GM18517 (cell line): ENCODE results near the gene RUNX1.

Experiments used
- ATAC-seq: cut with Tn5 transposase; IDR thresholded peaks from one replicate; pipeline ENCODE4 v1.9.1; 2021; ENCODE audit warnings: mild to moderate bottlenecking, moderate library complexity; ENCODE audit not compliant: unreplicated experiment

RUNX1 gene

GRCh38 chr21:34766862-34767261 is 282.2 kb downstream of the RUNX1 start:
- no peak for ATAC-seq

- no peak for ATAC-seq
Measured at GRCh38 chr21:34765619-34766018, 283.5 kb downstream of the RUNX1 start.

- no peak for ATAC-seq
Measured at GRCh38 chr21:34764715-34765284, 284.3 kb downstream of the RUNX1 start.

DNA sequence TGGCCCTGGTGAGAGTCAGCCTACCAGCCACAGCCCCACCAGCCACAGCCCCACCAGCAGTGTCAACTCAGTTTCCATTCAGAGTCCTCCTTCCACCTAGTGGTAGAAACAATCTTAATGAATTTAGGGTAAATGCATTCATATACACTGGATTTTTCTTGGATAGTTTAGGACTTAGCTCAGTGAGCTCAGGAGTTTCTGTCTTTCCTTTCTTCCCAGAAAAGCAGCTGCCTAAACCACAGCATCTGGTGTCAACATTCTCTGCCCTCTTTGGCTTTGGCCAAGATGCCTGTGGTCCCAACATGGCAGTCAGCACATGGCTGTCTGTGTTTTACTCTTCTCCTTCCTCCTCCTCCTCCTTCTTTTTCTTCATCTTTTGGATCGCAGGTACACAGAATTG is 286.3 kb downstream of the RUNX1 start:
- ATAC-seq: no peak

DNA sequence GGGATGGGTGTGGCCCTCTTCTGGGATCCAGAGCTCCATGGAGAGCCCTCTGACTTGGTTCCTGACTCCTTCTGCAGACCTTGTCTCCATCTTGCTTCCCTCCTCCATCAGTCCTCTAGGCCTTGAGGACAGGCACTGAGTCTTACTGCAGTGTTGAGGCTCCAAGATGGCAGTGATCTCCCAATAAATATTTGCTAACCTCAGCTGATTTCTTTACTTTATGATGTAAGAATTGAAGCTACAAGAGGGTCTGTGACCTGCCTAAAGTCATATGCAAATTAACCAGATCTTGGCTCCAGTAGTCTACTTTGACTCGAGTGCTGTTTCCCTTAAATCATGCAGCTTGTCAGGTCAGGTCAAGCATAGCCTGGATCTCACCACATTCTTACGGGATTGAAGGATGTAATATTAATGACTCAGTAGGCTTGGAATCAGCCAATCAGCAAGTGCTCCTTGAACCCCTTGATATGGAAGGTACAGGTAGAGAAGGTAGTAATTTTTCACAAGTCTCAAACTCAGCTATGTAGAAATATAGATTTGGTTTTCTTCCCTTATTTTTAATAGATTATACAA is 287.3 kb downstream of the RUNX1 start:
- no peak for ATAC-seq

DNA sequence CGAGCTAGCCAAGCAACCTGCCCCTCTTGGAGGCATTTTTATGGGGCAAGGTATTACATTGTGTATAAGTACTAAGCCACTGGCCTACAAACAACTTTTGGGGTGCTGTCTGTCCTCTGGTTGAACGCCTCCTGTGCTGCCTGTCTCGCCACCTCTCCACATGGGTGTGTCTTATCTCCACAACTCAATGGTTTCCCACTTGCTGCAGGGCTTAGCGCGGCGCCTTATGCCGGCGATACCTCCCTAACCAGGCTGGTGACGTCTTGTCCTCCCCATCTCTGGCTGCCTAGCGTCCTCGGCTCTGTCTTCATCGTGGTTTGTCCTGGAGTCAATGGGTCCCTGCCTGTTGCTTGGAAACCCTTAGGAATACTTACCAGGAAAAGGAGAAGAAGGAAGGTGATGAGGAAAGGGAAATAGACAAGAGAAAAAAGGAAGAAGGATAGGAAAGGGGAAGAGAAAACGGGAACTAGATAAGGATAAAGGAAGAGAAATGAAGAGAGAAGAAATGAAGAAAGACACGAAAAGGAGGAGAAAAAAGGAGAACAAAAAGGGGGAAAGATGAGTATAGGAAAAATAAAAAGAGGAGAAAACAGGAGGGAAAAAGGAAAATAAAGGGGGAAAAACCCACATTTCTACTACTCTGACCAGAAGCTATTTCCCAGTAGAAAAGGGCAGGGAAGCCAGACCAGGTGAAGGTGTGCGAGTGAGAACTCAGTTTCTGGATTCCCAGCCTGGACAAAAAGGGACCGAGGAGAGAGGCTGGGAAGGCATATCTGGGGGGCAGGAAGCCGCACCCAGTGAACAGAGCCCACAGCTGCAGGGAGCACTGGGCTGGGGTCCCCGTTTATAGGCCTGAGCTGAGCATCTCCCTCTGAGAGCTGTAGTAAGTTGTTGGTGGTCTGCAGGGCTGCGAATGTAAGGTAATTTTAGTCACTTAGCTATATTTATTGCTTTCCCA is 294.1 kb downstream of the RUNX1 start:
- ATAC-seq: no peak

DNA sequence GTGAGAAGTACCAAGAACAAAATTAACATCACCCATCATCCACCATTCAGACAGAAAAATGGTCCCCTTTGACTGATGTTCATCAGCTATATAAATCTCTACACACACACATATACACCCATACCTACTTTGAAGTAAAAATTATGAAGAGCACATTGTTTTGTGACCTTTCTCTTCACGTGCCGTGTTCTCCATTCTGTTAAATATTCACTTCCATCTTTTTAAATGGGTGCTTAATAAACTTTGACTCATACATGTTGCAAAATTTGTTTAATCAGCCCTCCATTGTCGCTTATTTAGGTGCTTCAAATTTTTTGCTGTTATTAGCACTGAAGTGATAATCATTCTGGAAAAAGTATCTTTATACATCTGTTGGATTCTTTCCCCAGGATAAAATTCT is 300.2 kb downstream of the RUNX1 start:
- no peak for ATAC-seq

DNA sequence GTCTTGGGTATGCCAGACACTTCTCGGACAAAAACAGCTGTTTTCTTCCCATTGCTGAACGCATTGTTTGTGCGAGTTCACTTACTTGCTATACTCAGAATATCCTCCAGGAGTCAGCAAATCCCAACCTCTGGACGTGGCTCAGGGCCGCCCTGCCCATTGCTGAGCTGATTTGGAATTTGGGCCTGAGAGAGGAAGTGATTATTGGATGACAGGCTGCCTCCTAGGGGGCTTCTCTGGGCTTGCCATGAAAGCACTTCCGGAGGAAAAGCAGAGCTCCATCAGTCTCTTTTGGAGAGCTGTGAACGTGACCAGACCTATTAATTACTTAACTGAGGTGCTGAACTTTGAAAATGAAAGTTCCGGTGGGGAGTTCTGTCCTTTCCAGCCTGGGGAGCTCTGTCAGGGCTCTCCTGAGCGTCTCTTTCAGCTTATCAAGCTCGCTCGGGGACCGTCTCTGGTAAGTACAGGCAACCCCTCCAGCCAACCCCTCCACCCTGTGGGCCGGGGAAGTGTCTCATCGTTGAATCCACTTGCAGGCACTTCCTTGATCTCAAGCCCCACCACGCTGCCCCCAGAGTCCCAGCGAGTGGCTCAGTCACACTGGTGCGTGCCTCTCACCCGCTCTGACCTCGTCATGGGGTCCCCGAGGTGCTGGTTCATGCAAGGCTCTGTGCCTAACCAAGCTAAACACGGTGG is 303.4 kb downstream of the RUNX1 start:
- peak; percentile 66 for ATAC-seq

GRCh38 chr21:34744801-34745200 is 304.3 kb downstream of the RUNX1 start:
- no peak for ATAC-seq

DNA sequence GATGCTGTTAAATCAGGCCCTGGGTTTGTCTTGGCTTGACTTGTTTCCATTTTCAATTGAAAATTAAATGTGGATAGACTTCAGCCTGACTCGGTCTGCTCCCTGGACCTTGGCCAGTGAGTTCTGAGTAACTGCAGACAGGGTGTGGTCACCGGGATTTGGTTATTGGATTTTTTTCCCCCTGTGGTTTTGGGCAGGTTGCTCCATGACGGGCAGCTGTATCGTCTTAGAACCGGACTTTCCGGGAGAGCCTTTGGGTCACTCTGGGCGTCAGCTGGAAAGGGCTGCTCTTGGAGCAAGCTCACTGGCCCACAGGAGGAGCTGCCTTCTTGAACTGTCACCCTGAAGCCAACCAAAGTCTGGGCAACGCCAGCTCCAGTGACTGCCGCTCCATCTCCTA is 305.3 kb downstream of the RUNX1 start:
- no peak for ATAC-seq

DNA sequence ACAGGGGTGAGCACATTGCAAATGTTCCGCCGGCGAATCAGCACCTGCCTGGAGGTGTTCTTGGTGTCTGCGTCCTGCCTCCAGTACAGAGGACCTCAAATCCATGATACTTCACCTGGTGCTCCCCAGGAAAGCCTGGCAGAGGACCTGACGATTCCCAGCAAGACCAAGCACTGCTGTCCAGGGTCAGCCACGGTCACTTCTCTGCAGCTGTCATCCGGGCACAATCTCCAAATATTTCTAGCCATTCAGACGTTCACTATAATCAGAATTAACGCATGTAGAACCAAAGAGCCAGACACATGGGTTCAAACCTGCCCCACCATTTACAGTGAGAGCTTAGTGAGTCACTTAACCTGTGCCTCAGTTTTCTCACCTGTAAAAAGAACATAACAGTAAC is 305.8 kb downstream of the RUNX1 start:
- no peak for ATAC-seq

DNA sequence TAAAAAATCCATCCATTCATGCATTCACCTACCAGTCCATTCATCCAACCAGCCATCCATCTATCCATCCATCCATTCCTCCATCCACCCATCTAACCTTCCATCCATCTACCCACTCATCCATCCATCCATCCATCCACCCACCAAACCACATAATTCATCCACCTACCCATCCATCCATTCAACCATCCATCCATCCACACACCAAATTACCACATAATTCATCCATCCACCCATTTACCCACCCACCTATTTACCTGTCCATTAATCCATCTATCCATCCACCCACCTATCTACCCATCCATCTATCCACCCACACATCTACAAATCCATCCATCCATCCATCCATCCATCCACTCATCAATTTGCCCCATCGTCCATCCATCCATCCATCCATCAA is 308.9 kb downstream of the RUNX1 start:
- ATAC-seq: no peak
